ENCODE data around the gene SV2C. TPM values are rescaled to one million over a fixed set of nuclear protein-coding genes. Genes with fewer than 3 reads are reported as not detected.

Gene SV2C
- total RNA-seq, 1 experiment from 2014 or later = not detected

DNA sequence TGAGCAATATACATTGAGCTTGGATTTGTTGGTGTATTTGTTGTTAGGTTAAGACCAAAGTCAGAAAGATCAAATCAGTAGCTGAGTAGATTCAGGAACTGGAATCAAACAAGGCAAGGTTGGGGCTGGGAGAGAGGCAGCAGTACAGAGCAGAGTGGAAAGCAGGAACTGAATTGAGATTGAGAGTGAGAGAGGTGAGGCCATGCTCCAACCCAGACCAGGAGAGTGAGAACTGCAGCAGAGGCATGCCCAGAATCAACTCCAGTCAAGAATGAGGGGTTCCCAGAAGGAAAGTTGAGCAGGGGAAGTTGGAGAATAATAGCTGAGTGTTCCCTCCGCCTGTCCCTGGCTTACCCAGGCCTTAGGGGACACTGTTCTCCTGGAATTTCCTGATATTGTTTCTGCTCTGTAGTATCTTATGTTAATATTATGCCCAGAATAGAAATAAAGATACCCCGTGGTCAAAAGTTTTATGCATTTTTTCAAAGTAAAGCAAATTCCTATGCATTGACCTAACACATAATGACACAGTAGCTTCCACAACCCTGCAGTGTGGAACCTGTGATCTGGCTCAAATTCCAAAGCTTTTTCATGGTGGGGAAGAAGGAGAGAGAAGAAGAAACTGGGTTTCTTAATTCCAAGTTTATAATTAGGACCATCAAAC lies 82.7 kb downstream of the SV2C start:
- DNase-seq (ENCODE audit: low read depth) = no peak

GRCh38 chr5:76166886-76167576 lies 83.8 kb downstream of the SV2C start:
- no peak for DNase-seq (ENCODE audit: low read depth)

DNA sequence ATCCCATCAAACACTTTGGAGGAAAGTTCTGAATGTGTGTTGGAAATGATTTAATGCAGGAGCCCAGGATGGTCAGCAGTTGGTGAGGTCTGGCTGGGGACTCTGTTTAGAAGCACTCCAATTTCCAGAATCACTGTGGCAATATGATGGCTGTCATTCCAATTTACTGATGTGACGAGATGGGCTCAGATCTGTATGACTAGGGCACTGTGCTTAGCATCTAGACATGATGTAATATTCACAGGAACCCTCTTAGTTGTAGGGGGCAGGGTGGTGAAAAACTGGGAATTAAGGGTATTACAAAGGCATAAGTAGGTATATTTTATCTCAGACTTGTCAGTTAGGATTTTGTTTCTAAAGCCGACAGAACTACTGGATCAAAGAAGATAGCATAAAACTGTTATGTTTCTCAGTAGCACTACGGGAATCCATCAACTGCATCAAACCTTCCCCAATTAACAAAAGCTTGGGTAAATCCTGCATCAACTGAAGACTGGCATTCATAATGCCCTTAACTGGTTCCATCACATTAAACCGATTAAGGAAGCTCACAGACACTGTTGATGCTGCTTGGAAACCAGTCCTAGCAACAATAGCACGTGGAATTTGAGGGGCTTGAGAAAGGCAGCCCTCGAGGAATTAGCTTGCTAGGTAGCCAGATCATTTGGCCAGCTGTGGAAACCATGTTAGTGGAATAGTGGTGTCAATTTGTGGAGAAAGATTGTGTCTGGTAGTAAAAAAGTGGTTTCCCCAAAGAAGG lies 86.1 kb downstream of the SV2C start:
- no peak for DNase-seq (ENCODE audit: low read depth)

- no peak for DNase-seq (ENCODE audit: low read depth)
Observed at GRCh38 chr5:76174101-76174500, 90.9 kb downstream of the SV2C start.

DNA sequence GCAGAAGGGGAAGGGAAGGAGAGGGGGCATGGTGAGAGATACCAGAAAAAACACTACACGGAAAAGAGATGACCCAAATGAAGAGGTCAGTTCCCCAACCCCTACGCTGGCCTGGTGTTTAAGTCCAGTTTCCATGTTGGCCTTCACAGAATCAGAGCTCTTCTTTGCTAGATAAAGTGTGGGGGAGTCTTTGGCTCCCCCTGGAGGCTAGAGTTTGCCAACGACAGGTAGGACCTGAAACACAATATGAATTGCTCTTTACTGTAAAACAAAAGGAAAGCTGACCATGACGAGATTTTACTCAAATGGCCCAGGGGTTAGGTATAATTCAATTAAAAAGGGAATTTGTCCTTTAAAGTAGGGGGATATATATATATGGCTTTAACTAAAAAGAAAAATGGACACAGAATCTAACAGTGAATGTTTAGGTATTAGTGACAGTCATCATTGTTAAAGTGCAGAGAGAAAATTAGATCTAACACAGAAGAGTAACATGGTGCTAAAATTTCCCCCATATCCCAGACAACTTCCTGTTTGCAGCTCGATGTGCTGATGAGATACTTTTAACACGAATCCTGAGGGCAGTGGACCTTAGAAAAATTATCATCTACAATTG lies 92.0 kb downstream of the SV2C start:
- peak; percentile 47 for DNase-seq (ENCODE audit: low read depth)

DNA sequence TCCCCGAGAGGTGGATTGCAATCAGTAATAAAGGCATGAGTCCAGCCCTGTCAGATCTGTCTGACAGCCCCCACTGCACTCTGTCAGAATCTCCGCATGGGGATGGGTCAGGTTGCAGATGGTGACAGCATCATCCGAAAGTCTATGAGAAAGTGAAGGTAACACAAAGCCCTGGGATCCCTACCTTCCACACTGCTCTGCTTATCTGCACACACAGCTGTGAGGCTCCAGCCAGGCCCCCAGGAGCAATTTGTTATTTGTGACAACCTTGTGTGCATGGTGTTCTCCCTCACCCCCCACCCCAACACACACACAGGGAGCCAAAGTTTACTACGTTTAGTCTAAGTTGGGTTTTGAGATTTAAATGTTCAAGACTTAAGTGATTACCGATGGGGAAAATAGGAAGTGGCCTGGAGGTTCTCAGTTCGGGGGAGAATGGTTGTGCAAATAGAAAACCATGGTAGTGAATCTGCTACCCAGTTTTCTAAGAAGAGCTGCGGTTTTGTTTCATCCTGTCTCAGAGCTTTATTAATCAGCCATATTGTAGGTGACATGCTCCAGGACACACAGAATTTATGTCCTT lies 92.7 kb downstream of the SV2C start:
- no peak for DNase-seq (ENCODE audit: low read depth)

GRCh38 chr5:76177978-76178377 lies 94.8 kb downstream of the SV2C start:
- no peak for DNase-seq (ENCODE audit: low read depth)

GRCh38 chr5:76178913-76179312 lies 95.7 kb downstream of the SV2C start:
- no peak for DNase-seq (ENCODE audit: low read depth)

GRCh38 chr5:76180814-76181805 lies 97.9 kb downstream of the SV2C start:
- no peak for DNase-seq (ENCODE audit: low read depth)

DNA sequence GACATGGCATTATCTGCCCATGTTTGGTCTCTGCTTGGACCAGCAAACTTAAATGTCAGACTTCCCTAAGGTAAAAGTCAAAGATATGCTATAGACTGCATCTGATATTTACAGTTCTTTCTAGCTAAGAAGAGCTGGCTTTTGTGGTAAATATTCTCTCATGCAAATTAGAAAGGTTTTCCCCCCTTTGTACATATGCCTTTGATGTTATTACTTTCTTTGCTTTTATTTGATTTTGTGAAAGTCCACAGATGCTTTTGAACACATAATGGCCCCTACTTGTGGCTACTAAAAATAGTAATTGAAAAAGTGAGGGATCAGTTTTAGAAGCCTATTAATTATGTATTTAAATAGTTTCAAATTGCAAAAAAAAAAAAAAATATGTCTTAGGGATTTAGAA lies 104.2 kb downstream of the SV2C start:
- DNase-seq (ENCODE audit: low read depth) = no peak

DNA sequence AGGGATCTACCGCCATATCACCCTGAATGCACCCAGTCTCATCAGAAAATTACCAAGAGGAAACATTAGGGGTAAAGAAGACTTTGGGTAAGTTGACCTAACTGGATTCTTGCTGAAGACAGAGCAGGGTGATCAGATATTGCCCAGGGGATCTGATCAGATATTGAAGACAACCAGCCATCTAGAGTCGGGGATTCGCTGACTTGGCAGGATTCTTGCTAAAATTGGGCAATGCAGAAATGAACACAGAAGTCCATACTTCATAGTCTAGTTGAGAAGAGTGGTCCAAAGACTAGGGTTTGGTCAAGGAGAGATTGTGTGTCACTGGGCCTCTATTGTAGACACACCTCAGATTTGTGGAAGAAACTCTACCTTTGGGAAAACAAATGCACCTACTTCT lies 107.2 kb downstream of the SV2C start:
- no peak for DNase-seq (ENCODE audit: low read depth)

- DNase-seq (ENCODE audit: low read depth) = no peak
Observed at GRCh38 chr5:76192837-76193236, 109.7 kb downstream of the SV2C start.

DNA sequence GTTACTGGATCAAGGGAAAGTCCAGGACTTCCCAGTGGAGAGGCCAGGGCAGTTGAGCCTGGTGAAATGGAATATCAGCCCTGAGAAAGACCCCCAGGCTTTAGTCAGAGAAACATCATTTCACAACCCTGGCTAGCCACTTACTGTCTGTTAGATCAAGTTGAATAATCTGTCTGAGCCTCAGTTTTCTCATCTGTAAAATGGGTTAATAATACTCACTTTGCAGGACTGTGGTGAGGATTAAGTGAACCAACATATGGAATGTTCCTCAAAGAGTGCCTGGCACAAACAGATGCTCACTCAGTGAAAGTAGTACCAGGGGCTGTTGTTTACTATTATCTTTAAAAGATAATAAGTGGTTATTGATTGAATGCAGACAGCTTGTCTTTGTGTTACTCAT lies 110.5 kb downstream of the SV2C start:
- DNase-seq (ENCODE audit: low read depth) = no peak

DNA sequence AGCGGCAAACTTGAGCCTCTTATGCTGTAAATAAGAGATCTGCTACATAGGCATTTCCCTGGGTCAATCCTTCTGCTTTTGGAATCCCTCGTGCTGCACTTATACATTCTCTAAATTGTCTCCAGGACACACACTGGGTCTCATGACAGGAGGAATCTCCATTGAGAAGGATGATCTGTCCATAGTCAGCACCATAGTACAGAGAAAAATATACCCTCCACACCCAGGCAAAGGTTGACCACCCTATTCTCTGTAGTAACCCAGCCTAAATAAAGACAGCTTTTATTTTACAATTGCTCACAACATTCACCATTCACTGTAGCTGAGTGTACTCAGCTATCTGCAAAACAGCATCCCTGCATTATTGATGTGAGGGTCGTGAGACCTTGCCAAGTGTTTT lies 111.2 kb downstream of the SV2C start:
- DNase-seq (ENCODE audit: low read depth) = no peak

GRCh38 chr5:76196457-76196856 lies 113.3 kb downstream of the SV2C start:
- DNase-seq (ENCODE audit: low read depth) = no peak

GRCh38 chr5:76196886-76197489 lies 113.8 kb downstream of the SV2C start:
- no peak for DNase-seq (ENCODE audit: low read depth)

DNA sequence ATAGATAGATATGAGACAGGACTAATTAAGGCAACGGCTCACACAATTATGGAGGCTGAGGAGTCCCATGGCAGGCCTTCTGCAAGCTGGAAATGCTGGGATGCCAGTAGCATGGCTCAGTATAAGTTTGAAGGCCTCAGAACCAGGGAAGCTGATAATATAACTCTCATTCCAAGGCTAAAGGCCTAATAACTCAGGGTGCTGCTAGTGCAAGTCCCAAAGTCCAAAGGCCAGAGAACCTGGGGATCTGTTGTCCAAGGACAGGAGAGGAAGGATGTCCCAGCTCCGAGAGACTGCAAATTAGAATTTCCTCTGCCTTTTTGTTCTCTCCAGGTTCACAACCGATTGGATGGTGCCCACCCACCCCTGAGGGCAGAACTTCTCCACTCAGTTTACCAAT lies 114.5 kb downstream of the SV2C start:
- DNase-seq (ENCODE audit: low read depth) = no peak

GRCh38 chr5:76199336-76200318 lies 116.4 kb downstream of the SV2C start:
- DNase-seq (ENCODE audit: low read depth) = peak; percentile 3

DNA sequence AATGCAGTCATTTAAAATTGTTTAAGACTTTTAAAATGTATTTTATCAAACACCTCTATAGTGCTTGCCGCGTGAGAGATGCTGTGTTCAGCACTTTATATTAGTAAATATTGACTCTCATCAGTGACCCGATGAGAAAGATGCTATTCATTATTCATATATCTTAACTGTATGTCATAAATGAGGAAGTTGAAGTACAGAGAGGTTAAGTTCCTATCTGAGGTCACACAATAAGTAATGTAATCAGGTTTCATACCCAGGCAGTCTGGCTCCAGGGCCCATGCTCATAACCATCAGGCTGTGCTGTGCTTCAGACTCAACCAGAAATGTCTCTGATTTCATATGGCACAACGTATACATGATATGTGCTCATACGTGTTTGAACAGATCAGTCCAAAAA lies 119.0 kb downstream of the SV2C start:
- DNase-seq (ENCODE audit: low read depth) = no peak
